AG09309 (cell line): ENCODE results near the gene PRPF6.

Experiments
- DNase-seq: peaks from one replicate; pipeline ENCODE4 v3.0.0-alpha.2; 2010; ENCODE audit warnings: low read depth
- H3K4me3 ChIP-seq: 2 replicates; pipeline ENCODE4 v1.5.1; 2011; ENCODE audit warnings: mild to moderate bottlenecking, low read depth, low read length, moderate library complexity; ENCODE audit not compliant: control insufficient read depth
- CTCF ChIP-seq: IDR thresholded peaks from 2 replicates; pipeline ENCODE4 v1.5.1; 2011; ENCODE audit warnings: mild to moderate bottlenecking, low read depth, low read length, inconsistent platforms; ENCODE audit not compliant: insufficient read depth, control insufficient read depth; ENCODE audit errors: missing control alignments

PRPF6 gene

GRCh38 chr20:64040231-64041039, 59.5 kb downstream of the PRPF6 start:
- no peak for TF ChIP-seq CTCF
- H3K4me3 ChIP-seq = no peak overlapping the region
- no peak for DNase-seq

- DNase-seq = no peak
- no peak overlapping the region for H3K4me3 ChIP-seq
- no peak for TF ChIP-seq CTCF
These were observed 60.3 kb downstream of the PRPF6 start for GRCh38 chr20:64041040-64041780.

- TF ChIP-seq CTCF = no peak
- no peak overlapping the region; the same call in 1 of the 2 replicates for H3K4me3 ChIP-seq
- DNase-seq = no peak
These were observed 60.8 kb downstream of the PRPF6 start for GRCh38 chr20:64041781-64042053.

- TF ChIP-seq CTCF = no peak
- H3K4me3 ChIP-seq = no peak overlapping the region
These were observed 61.3 kb downstream of the PRPF6 start for GRCh38 chr20:64042054-64042781.

GRCh38 chr20:64043768-64044167, 62.8 kb downstream of the PRPF6 start:
- TF ChIP-seq CTCF = no peak
- no peak overlapping the region for H3K4me3 ChIP-seq
- no peak for DNase-seq

More at GRCh38 chr20:64042054-64042781, 61.3 kb downstream of the PRPF6 start:
- no peak for DNase-seq

GRCh38 chr20:64044484-64045247, 63.7 kb downstream of the PRPF6 start:
- H3K4me3 ChIP-seq = no peak overlapping the region
- TF ChIP-seq CTCF = no peak
- DNase-seq = no peak
